ENCODE measurements around the gene LRRFIP1. TPM values are rescaled to one million over a fixed set of nuclear protein-coding genes. Genes with fewer than 3 reads are reported as not detected.

The LRRFIP1 gene
- total and polyA plus RNA-seq, 9 of the 15 experiments (the other 6 are each of a cell fraction or from before 2014, with no cell fraction given): 13.1 to 45.2 (median 31.3) TPM

GRCh38 chr2:237581751-237582746 is 45.3 kb upstream of the LRRFIP1 start (continued):
- TF ChIP-seq, protein P1, sequence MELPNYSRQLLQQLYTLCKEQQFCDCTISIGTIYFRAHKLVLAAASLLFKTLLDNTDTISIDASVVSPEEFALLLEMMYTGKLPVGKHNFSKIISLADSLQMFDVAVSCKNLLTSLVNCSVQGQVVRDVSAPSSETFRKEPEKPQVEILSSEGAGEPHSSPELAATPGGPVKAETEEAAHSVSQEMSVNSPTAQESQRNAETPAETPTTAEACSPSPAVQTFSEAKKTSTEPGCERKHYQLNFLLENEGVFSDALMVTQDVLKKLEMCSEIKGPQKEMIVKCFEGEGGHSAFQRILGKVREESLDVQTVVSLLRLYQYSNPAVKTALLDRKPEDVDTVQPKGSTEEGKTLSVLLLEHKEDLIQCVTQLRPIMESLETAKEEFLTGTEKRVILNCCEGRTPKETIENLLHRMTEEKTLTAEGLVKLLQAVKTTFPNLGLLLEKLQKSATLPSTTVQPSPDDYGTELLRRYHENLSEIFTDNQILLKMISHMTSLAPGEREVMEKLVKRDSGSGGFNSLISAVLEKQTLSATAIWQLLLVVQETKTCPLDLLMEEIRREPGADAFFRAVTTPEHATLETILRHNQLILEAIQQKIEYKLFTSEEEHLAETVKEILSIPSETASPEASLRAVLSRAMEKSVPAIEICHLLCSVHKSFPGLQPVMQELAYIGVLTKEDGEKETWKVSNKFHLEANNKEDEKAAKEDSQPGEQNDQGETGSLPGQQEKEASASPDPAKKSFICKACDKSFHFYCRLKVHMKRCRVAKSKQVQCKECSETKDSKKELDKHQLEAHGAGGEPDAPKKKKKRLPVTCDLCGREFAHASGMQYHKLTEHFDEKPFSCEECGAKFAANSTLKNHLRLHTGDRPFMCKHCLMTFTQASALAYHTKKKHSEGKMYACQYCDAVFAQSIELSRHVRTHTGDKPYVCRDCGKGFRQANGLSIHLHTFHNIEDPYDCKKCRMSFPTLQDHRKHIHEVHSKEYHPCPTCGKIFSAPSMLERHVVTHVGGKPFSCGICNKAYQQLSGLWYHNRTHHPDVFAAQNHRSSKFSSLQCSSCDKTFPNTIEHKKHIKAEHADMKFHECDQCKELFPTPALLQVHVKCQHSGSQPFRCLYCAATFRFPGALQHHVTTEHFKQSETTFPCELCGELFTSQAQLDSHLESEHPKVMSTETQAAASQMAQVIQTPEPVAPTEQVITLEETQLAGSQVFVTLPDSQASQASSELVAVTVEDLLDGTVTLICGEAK (IDR thresholded peaks at IDR 0.05): no peak
- TF ChIP-seq, protein P1 (CRISPR knock-in tag; IDR thresholded peaks at IDR 0.05): no peak
- TF ChIP-seq RAD21 (CRISPR knock-in tag; conservative IDR thresholded peaks at IDR 0.05 in 1 of 2, IDR thresholded peaks at IDR 0.05 in 1 of 2): peak; percentile 11 to 56; a peak in 2 of 4 replicates
- TF ChIP-seq, protein P2, sequence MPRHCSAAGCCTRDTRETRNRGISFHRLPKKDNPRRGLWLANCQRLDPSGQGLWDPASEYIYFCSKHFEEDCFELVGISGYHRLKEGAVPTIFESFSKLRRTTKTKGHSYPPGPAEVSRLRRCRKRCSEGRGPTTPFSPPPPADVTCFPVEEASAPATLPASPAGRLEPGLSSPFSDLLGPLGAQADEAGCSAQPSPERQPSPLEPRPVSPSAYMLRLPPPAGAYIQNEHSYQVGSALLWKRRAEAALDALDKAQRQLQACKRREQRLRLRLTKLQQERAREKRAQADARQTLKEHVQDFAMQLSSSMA (CRISPR knock-in tag; IDR thresholded peaks at IDR 0.05): no peak

Measured in K562 (cell line).